ENCODE data around the gene XG.
"Not testable (repeated sequence)": the region's sequence is repeated elsewhere in the genome, so short reads cannot be mapped to it uniquely, and the experiment has no call there.

The XG gene

DNA sequence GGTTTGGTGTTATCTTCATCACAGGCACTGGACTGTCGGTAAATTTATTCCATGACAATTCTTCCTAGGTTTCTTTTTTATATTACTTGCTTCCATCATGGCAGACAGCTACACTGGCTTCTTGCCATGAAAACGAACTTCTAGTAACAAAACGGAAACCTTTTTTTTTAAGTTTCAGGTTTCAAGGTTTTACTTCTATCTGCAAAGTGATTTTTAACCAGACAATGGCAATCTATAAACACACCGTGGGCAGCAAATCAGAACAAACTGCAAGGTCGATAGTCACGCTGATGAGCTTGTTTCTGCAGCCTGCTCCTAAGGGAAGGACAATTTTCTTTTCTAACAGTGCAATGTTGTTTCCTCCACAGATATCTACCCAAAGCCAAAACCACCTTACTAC, 29.9 kb downstream of the XG start:
- DNase-seq = no peak

DNA sequence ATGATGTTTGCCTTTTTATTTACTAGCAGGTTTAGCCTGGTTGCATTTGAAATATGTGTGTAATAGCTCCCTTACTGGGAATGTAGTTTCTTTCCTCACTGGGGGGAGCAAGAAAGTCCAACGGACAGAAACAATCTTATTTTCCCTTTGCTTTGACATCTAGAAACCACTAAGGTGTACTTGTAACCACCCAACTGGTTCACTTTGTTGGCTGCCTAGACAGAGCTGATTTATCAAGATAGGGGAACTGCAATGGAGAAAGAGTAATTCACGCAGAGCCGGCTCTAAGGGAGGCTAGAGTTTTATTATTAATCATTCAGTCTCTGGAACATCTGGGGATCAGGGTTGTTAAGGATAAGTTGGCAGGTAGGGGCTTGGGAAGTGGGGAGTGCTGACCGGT, 30.3 kb downstream of the XG start:
- DNase-seq = no peak

DNA sequence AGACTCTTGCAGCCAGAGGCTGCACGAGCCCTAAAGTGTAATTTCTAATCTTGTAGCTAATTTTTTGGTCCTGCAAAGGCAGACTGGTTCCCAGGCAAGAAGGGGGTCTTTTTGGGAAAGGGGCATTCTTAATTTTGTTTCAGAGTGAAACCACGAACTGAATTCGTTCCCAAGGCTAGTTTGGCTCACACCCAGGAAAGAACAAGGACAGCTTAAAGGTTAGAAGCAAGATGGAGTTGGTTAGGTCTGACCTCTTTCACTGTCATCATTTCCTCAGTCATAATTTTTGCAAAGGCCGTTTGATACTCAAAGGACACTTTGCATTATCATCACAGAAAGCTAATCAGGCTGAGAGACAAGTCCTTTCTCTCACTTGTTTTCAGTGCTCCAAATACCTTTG, 30.9 kb downstream of the XG start:
- no peak for DNase-seq

DNA sequence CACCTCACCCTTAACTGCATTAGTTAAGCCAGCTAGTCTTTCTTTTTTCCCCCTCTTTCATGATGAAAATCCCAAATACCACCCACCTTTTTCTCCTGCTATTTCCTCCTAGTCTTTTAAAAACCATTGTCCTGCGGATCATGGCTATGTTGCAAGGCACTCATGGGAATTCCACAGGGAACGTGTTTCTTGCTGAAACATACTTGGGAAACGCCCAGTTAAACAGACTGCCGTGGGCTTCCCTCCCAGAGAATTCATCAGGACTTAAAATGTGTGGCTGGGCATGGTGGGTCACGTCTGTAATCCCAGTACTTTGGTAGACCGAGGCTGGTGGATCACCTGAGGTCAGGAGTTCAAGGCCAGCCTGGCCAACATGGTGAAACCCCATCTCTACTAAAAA, 32.2 kb downstream of the XG start:
- DNase-seq = no peak

DNA sequence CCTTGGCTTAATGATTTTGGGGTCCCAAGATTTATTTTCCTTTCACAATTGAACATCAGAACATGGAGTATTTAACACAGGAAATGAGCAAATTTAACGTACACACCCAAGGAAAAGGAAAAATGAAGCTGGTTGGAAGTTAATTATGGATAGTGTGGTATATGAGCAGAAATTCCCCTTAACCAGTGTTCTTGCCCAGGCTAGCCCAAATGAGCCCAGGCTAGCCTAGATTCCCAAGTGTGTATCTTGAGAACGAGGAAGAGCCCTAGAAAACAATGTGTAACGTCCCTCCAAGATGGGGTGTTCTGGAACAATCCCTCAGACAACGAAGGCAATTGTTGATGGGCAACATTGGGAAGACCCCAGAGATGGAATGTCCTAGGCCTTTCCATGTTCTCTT, 33.7 kb downstream of the XG start:
- DNase-seq = no peak

DNA sequence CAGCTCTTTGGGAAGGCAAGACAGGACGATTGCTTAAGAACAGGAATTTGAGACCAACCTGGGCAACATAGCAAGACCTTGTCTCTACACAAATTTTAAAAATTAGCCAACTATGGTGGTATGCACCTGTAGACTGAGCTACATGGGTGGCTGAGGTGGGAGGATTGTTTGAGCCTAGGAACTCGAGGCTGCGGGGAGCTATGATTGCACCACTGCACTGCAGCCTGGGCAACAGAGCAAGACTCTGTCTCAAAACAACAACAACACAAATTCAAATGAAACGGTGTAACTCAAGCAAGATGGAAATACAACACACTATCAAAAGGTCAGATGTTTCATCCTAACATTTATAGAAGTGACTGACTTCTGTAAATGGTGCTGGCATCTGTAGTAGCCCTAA, 37.1 kb downstream of the XG start:
- no peak for DNase-seq

DNA sequence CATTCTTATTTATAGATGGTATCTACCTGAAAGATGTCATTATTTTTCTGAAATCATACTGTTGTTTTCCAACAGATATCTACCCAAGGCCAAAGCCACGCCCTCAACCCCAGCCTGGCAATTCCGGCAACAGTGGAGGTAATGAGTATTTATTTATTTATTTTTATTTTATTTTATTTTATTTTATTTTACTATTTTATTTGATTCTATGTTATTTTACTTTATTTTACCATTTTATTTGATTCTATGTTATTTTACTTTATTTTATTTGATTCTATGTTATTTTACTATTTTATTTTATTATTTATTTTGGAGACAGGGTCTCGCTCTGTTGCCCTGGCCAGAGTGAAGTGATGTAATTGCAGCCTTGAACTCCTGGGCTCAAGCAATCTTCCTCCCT, 37.7 kb downstream of the XG start:
- no peak for DNase-seq

DNA sequence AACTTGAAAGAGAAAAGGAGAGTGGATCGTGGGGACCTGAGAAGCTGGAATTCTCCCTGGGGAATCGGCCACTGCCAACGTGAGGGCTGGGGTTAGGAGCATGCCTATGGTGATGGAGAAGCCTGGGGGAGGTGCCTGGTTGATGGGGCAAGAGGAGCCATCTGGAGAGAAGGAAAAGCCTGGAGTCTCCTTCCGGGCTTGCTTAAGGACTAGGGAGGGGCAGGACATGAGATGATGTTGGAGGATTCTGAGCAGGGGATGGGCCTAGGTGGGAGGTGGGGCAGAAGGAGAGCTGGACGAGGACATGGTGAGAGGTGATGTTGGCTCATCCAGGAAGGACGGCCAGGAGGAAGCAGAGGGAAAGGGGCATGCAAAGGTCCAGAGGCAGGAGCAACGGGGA, 41.9 kb downstream of the XG start:
- no peak for DNase-seq

DNA sequence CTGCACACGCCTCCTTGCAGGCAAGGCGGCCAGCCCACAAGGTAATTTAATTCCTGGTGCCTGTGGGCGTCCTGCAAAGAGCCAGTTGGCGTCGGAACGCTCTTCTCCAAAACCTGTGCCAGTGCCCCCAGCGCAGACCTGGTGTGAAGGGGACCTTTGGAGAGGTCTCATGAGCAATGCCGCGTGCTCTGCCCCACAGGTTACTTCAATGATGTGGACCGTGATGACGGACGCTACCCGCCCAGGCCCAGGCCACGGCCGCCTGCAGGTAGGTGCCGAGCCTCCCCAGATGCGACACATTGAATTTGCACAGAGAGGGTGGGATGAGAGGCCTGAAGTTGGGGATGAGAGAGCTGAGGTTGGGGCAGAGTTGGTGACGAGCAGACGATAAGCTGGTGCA, 42.5 kb downstream of the XG start:
- DNase-seq = no peak

DNA sequence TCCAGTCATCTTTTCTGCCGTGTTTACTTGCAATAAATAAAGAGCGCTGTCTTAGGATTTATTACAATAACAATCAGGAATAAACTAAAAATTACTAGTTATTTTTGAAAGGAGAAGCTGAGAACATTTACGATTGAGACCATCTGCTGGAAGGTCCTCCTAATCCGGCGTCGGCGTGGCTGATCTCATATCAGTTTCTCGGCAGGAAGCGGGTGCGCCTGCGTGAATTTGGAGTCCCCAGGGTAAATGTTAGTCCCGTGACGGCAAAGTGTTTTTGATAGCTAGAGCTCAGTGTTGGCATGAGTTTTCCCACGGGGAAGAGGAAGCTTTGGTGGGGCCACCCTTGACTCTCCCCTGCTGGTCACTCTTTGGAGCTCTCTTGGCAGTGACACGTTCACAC, 45.0 kb downstream of the XG start:
- not testable (repeated sequence) for DNase-seq

DNA sequence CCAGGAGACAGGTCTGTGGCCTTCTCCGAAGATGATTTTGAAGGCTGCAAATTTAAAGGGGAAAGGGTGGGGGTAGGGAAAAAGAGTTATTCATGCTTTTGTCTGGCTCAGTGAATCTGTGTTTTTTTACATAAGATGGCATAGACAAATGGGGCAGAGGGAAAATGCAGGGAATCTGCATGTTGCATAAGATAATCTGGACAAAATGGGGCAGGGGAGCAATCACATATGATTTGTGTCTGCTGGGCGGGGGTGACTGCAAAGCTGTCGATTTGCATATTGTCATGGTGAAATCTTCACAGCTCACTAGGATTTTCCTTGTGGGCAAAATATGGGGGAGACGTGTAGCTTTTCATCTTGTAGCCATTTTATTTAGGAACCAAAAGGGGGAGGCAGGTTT, 47.5 kb downstream of the XG start:
- no peak for DNase-seq

DNA sequence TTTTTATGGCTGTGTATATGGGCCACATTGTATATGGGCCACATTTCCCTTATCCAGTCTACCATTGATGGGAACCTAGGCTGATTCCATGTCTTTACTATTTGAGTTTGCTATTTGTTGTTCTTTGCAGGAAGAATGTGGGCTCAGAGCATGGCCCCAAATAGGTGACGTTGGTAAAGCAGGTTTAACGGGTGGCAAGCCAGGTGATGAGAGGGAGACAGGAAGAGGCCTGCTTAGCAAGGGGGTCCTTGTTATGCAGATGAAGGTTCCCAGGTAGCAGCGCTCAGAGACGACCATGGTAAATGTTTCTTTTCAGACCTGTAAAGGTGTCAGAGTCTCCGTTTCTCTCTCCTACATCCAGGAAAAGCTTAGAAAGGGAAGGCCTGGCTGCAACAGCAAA, 48.1 kb downstream of the XG start:
- not testable (repeated sequence) for DNase-seq

DNA sequence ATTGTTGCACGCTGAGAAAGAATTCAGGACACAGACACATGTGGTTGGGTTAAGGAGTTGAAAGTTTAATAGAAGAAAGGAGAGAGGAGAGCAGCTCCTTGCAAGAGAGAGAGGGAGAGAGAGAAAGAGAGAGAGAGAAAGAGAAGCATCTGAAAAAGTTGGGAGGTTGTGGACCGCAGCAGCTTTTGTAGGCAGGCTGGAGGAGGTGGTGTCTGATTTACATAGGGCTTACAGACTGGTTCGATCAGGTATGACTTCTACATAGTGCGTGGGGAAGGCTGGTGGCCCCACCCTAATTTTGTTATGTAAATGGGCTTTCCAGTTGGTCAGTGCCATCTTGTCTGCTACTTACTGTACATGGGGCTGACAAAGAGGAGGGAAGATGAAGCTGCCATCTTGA, 49.4 kb downstream of the XG start:
- DNase-seq = no peak

DNA sequence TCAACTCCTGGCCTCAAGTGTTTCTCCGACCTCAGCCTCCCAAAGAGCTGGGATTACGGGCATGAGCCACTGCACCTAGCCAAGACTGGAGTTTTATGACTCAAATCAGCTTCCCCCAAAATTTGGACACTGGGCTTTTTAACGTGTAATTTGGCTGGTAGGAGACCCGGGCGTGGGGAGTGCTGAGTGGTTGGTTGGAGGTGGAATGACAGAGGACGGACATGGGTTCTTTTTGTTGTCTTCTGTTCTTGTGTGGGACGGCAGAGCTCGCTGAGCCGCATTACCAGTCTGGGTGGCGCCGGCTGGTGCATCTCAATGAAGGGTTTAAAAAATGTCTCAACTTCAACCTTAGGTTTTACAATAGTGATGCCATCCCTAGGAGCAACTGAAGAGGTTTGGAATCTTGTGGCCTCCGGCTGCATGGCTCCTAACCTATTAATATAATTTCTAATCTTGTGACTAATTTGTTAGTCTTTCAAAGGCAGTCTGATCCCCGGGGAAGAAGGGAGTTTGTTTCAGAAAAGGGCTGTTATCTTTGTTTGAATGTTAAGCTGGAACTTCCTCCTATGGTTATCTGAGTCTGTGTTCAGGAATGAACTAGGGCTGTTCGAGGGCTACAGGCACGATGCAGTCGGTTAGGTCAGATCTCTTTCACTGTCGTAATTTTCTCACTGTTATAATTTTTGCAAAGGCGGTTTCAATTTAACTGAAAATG, 50.7 kb downstream of the XG start:
- DNase-seq = not testable (repeated sequence)

DNA sequence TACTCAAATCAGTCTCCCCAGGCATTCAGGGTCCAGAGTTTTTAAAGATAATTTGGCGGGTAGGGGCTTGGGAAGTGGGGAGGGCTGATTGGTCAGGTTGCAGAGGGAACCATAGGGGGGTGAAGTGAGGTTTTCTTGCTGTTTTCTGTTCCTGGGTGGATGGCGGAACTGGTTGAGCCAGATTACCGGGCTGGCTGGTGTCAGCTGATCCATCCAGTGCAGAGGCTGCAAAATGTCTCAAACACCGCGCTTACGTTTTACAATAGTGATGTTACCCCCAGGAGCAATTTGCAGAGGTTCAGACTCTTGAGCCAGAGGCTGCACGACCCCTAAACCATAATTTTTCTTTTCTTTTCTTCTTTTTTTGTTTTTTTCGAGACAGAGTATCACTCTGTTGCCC, 51.6 kb downstream of the XG start:
- DNase-seq = not testable (repeated sequence)

DNA sequence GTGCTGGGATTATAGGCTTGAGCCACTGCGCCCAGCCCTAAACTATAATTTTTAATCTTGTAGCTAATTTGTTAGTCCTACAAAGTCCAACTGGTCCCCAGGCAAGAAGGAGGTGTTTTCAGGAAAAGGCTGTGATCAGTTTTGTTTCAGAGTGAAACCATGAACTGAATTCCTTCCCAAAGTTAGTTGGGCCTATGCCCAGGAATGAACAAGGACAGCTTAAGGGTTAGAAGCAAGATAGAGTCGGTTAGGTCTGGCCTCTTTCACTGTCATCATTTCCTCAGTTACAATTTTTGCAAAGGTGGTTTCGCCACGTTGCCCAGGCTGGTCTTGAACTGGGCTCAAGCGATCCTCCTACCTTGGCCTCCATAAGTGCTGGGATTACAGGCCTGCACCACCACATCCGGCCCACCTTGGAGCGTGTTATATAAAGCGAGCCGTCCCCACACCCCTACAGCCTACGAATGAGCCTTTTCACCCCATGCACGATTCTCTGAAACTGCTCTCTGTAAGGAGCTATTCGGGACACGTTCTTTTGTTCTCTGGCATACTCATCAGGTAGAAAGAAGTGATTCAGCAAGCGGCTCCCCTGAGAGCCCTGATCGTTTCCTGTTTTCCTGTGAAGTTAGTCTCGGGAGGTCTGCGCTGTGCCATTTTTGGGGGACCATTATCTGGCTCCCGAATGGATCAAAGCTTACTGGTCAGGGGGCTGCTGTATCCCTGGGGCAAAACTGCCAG, 52.4 kb downstream of the XG start:
- not testable (repeated sequence) for DNase-seq

DNA sequence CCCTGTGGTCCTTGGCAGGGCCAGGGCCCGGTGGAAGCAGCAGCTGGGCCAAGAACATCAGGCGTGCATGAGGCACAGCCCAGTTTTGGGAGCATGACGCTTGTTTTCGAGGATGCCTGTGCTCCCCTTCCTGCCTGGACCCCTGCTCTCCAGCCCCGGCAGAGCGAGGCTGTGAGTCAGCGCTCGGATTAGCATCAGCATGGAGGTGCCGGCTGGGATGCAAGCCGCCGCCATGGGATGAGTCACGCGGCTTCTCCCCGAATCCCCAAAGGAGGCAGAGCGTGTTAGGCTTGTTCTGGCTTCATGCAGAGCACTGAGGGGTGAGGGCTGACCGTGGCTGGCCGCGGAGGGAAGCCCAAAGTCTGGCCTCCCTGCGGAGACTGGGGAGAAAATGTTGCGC, 53.0 kb downstream of the XG start:
- not testable (repeated sequence) for DNase-seq

DNA sequence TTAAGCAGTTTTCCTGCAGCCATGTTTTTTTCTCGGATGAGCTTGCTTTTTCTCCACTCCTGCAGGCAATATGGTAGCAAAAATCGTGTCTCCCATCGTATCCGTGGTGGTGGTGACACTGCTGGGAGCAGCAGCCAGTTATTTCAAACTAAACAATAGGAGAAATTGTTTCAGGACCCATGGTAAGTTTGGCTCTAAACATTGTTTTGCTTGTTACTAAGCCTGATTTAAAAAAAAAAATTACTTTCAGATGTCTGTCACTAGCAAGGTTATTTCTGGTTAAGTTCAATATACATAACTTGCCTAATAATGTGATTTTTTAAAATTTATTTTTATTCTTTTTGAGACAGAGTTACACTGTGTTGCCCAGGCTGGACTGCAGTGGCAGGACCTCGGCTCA, 59.4 kb downstream of the XG start:
- no peak for DNase-seq

DNA sequence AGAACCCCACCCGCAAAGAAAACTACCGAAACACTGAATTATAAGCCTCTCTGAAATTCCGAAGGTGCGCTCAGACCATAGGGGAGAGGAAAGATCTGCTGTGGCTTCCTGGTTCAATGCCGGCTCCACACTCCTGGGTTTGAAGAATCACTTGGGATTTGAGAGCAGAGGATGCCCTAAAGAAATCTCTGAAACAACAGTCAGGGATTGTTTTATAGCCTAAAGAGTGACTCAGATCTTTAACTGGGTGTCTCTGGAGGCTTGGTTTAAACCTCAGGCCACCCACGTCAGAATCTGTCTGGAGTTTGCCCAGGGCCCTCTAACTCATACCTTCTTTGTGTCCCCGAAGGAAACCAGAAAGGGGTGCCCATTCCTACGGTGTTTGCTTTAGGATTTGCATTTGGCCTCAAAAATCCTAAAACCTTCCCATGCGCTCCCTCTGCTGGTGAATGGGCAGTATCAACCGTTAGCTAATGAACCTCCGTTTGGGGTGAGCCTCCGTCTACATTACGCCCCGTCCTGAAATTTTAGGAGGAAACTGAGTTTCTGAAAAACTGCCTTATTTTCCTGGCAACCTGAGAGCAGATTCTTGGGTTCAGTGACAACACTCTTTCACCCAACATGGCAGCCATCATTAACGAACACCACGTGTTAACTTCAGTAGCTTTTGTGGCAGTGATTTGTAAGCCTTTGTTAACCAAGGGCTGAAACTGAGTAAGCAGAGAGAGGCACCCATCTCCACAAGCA, 60.5 kb downstream of the XG start:
- not testable (repeated sequence) for DNase-seq

DNA sequence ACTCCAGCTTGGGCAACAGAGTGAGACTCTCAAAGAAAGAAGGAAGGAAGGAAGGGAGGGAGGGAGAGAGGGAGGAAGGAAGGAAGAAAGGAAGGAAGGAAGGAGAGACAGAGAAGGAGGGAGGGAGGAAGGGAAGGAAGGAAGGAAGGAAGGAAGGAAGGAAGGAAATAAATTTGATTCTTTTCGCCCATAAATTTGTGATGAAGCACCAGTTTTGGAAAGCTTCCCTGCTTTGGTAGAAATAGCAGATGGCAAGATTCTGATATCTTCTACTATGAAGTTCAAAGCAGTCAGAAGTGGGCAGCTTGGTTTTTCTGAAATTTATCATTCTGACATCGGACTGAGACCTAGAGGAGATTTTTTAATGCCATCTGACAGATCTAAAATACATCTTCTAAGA, 65.2 kb downstream of the XG start:
- no peak for DNase-seq

DNA sequence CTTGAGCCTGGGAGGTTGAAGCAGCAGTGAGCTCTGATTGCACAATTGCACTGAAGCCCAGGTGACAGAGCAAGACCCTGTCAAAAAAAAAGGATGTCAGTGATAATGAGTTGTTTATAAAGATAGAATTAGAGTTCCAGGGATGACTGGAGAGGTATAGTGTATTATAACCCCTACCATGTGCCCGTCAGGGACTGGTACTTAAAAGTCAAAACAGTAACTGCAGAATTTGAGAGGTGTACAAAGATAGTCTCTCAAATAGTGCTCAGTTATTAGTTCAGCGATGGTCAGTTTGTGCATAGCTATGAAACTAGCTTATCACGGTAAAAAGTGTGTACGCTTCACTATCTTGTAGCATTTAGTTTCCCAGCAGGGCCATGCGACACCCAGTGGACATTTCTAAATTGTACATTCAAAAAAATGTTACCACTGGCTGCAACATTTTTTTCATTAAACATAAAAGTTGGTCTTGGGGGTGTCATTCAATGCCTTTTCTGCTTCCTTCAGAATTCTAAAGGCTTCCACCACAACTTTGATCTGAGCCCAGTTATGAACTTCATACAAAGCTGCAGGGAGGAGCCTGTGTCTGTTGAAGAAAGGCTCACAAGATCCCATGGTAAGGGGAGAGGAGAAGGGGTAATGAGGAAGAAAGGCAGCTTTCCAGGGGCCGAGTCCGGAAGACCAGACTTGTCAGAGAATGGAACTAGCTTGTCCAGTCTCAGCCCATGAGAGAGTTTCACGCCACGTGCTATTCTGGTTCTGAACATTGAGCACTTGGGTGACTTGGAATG, 67.7 kb downstream of the XG start:
- no peak for DNase-seq

DNA sequence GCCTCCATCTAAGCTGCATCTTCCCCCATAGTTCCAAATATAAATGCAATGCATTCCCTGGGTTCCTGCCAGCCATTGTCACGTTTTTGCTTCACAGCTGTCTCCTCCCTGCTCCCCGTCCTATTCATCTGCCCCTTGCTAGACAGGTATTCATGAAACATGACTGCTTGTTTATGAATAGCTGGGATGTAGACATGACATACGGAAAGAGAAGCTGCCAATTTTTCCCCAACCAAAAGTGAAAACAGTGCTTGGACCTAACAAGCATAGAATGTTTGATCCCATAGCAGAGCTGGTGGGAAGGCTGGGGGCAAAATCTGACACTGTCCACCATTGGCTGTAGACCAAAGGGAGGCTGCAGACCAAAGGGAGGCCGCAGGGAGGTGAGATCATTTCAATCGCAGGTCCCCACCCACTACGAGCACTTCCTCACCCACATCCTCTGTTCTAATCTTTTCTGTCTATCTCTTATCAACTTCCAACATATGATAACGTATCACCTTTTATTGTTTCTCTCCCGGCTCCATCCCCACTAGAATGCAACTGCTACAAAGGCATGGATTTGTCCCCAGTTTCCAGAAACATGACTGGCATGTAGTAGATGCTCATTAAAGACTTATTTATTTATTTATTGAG, 68.4 kb downstream of the XG start:
- no peak for DNase-seq

Measured in NCI-H1930 (cell line).